Measurements from ENCODE around the gene PLD1. TPM values are rescaled to one million over a fixed set of nuclear protein-coding genes. Genes with fewer than 3 reads are reported as not detected.
"Not testable (repeated sequence)": the region's sequence is repeated elsewhere in the genome, so short reads cannot be mapped to it uniquely, and the experiment has no call there.

The PLD1 gene
- total RNA-seq, 1 donor from 2014 or later = 734 TPM

DNA sequence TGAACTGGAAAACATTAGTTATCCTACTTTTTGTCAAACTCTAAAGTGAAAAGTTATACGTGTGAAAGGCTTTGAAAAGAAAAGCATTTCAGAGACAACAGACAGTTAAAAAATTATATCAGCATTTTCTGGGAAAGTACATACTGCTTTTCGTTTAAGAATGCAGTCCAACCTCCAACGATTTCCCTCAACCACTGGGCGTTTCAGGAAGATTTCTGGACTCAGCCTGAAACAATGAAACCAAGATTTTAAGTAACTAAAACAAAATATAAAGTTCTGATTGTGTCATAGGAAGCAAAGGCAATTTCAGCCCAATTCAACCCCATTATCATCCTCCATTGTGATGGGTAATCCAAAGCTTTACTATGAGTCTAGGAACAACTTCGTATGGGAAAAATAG, 110.7 kb downstream of the PLD1 start:
- DNase-seq (ENCODE audit: low spot score) = no peak

DNA sequence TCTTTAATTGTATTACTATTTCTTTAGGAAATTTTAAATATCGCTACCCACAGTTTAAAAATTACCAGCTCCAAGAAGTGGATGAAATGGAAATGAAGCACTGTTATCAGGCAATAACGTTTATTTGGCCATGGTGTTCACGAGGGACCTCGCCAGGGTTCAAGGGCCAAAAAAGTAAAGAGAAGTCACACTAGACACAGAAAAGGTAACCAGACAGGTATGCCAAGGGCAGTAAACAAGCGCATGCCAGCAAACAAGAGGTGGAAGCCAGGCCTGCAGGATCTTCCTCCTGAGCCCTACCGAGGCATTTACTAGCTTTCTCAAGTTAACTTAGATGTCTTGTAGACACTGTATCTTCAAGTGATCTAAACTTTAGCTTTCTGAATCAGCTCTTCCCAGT, 113.5 kb downstream of the PLD1 start:
- DNase-seq (ENCODE audit: low spot score) = no peak

DNA sequence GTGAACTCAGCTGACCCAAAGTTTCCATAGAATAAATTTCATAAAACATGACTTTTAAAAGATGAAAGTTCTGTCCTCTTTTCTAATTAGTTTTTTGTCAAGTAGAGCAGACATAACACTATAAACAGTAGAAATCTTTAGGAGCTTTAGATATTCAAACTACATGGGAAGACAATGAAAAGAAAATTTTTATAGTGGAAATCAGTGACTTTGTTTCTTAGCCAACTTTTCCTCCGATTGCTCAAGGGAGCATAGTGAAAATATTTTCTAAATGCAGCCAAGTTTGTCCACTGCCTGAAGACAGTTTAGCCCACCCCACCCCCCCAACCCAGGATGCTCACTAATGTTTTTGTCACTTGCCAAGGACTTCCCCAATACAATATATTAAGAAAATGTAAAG, 114.9 kb downstream of the PLD1 start:
- no peak for DNase-seq (ENCODE audit: low spot score)

DNA sequence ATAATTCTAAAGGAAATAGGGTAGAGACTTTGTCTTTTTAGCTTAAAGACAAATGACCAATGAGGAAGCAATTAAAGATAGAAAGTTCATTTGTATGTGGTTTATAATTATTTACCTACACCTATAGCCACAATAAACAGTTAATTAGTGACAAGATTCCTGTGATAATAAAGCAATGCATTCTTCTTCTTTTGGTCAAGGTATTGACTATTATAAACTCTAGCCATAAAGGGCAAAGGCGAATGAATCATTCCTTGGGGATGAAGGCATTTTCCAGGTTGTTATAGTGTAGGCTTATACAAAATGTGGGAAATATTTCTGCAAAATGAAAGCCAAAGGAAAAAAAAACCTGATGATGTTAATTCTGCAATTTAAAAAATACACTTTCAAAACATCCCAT, 115.4 kb downstream of the PLD1 start:
- DNase-seq (ENCODE audit: low spot score) = no peak

DNA sequence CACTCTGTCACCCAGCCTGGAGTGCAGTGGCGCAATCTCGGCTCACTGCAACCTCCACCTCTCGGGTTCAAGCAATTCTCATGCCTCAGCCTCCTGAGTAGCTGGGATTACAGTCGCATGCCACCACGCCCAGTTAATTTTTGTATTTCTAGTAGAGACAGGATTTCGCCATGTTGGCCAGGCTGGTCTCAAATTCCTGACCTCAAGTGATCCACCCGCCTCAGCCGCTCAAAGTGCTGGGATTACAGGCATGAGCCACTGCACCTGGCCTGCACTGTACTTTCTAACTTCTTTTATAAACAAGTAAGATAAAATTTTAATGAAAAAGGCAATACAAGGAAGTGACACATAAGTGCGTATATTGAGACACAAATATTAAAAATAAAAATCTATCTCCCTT, 117.7 kb downstream of the PLD1 start:
- DNase-seq (ENCODE audit: low spot score) = not testable (repeated sequence)

DNA sequence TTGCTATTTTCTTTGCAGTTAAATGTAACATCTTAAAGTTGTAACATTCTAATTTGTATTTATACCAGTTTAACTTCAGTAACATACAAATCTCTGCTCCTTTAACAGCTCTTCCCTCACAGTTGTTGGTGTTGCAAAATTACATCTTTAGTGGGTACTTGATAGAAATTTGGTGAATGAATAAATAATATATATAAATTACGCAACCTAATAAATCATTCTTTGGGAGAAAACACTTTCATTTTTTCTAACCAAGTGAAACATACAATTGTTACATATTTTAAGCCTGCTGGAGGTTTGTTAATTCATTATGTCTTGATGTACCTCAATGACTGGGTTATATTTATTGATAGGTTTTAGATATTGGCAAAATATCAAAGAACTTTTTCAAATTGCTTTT, 118.8 kb downstream of the PLD1 start:
- DNase-seq (ENCODE audit: low spot score) = no peak

DNA sequence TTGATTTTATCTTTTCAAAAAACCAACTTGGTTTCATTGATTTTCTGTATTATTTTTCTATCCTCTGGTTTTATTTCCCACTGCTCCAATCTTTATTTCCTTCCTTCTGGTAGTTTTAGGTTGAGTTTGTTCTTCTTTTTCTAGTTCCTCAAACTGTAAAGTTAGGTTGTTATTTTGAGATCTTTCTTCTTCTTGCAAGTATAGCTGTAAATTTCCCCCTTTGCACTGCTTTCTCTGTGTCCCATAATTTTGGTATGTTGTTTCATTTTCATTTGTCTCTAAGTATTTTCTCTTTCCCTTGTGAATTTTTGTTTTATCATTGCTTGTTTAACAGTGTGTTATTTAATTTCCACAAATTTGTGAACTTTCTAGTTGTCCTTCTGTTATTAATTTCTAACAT, 120.0 kb downstream of the PLD1 start:
- no peak for DNase-seq (ENCODE audit: low spot score)

DNA sequence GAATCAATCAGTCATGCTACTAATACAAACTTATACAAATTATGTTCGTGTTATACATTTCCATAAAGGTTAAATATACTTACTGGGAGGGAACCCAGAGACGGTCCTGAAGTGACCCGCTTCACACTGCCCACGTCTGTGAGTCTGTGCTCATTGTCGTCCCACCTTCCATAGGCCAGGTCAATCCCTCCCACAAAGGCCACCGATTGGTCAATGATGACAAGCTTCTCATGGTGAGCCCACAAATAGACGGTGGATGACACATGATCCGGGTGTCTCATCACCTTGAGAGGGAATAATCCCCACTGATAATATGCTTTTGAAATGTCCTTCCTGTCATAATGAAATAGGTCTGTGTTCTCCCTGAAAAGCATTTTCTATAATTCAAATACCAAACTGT, 121.7 kb downstream of the PLD1 start:
- no peak for DNase-seq (ENCODE audit: low spot score)

DNA sequence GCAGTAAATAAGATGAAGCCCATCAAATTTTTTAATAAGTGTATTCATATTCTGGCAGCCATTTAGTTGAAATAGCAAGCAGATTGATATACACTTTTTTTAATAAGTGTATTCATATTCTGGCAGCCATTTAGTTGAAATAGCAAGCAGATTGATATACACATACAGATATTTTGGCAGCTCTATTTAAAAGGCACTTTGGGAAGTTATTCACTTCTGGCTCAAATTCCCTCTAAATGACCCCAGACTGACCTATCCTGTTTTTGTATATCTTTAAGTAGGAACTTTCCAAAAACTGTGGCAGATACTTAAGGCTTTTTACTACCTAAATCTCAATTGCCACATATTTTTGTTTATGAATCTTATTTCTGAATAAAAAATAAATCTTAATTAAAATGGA, 122.3 kb downstream of the PLD1 start:
- no peak for DNase-seq (ENCODE audit: low spot score)

DNA sequence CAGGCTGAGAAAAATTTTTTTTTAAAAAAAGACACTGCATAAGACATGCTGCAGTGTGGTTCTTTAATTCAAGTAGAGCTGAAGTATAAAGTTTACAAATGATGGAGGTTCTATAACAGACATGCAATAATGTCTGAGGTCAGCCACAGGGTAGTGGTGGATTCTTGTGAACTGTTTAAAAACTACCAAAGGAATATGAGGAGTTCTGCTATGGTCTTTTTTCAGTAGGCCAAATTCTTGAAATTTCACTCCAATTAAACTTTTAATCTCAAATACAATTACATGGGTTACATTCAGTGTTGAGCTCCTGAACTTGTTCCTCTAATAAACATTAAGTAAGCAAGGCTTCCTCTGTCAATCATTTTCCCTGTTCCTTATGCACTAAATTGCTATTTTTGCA, 122.7 kb downstream of the PLD1 start:
- no peak for DNase-seq (ENCODE audit: low spot score)

DNA sequence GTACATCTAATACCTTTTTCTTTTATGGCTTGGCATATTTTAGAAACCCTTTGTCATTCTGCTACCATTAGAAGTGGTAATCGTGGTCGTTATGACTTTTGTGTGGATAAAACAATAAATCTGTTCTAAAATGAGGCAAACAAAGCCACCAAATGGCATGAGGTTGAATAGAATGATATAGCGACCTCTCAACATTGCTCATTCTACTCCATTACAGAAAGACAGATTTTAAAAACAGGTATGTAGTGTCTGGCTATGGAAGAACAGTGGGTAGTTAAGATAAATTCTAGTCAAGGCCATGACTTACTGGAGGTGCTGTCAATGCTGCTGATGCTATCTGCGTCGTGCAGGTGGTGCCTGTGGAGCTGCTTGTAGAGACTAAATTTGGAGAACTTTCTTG, 123.2 kb downstream of the PLD1 start:
- no peak for DNase-seq (ENCODE audit: low spot score)

DNA sequence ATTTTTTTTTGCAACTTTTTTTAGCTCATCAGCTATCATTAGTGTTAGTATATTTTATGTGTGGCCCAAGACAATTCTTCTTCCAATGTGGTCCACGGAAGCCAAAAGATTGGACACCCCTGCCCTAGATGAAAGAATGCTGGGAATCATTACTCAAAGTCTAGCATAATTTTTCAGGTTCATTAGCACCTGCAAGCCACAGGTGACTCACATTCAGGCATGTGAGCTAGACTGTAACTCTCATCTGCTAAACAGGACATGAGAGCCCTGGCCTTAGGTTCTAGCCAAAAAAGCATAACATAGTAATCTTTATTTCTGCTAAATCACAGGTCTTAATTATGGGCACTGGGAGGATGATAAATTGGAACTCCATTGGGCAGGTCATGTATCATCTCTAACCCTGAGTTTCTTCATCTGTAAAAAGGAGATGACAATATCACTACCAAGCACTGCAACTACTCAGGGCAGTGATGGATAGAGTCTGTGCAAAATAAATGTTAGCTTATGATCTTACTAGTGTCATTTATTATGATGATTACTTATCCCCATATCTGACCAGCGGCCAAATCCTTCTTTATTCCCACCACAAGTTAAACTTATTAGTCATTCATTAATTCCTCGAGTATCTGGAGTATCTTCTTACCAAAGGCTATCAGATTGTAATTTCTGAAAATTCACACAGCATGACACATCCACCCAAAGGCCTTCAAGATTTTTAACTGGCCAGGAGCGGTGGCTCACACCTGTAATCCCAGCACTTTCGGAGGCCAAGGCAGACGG, 125.0 kb downstream of the PLD1 start:
- DNase-seq (ENCODE audit: low spot score) = no peak

DNA sequence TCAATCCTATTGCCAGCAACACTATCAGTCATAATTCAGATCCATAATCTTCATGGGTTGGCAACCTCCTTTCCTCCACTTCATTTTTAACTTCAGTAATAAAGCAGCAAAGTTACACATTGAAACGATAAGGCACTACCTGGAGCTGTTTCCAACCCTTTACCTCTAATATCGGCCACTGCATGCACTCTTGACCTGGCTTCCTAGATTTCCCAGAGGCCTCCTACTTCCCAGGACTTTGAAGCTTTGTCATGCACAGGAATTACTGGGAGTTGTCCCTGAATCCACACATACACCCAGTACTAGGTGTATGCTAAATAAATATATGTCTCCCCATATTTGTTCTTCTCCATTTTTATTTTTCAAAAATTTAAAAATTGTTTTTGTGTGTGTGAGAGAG, 126.1 kb downstream of the PLD1 start:
- DNase-seq (ENCODE audit: low spot score) = no peak

DNA sequence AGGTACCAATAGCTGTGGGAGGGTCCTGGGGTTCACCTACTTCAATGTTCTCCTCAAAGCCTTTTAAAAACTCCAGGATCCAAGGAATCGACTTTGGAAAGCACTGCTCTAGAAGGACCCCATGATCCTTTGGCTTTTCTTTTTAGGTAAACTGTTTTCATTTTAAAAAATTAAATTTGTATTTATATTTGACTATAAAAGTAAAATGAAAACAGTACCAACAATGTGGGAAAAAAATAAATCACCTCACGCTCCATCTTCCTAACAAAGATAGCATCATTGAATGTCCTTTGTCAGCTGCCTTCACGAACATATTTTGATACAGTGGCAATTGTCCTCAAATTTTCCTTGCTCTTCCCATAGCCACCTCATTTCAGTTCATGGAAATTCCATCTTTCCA, 127.5 kb downstream of the PLD1 start:
- no peak for DNase-seq (ENCODE audit: low spot score)

DNA sequence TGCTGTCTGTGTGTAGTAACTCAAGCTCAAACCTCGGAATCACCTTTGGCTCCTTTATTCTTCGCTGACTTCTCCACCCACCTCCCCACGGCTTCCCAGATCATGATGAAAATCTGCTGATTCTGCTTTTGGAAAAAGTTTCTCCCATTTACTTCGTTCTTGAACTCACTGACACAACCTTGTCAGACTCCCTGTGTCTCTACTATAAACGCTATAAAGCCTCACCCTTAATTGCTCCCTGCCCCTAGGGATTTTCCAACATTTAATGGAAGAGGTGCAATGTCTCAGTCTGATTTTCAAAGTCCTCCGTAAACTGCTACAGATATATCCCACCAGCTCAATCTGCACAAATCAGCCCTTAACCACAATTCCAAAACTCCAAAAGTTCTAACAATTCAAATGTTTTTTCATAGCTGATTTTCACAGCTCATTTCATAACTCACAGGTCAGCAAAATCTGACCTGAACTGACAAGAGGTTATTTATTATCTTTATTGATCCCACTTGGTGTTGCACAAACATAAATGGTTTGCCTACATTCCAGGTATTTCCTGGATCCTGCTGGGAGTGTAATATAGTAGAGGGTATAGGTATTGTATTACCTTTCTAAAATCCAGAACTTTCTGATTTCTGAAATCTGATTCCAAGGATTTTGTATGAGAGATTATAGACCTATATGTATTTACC, 129.4 kb downstream of the PLD1 start:
- DNase-seq (ENCODE audit: low spot score) = no peak

DNA sequence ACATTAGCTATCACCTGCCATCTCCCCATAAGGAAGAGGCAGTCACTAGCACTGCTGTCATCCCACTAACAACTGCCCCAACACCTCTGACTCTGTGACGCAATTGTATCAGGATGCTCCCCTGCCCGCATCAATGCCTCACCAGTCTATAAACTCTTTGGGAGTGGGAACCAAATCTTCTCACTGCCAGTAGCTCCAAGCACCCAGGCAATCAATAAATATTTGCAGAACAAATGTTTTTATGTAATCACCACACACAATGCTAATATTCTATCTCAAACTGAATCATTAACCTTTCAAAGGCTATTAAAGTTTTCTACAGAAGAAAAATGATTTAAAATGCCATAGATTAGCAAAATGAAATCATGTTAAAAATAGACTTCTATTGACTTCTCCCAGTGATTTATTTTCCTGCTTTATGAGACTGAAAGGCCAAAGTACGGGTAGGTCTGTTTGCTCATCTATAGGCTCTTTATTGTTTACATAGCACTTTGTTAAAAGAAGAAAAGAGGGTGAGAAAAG, 131.3 kb downstream of the PLD1 start:
- peak; percentile 63 for DNase-seq (ENCODE audit: low spot score)

DNA sequence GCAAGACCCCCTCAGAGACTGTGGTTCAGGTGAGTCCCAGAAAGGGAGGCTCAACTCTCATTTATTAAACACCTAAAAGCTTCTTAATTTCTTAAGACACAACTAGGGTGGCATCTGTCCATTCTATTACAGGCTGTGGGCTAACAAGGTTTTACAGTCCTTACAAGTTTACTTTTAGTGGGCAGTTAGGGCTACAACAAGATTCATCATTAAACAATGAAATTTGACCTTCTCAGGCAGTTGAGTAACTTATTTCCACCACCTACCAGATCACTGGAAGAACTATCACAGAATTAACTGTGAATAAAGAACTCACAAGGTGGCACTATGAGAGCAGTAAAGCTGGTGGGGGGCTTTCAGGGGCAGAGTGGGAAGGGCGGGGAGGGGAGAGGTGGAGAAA, 132.6 kb downstream of the PLD1 start:
- DNase-seq (ENCODE audit: low spot score) = no peak

DNA sequence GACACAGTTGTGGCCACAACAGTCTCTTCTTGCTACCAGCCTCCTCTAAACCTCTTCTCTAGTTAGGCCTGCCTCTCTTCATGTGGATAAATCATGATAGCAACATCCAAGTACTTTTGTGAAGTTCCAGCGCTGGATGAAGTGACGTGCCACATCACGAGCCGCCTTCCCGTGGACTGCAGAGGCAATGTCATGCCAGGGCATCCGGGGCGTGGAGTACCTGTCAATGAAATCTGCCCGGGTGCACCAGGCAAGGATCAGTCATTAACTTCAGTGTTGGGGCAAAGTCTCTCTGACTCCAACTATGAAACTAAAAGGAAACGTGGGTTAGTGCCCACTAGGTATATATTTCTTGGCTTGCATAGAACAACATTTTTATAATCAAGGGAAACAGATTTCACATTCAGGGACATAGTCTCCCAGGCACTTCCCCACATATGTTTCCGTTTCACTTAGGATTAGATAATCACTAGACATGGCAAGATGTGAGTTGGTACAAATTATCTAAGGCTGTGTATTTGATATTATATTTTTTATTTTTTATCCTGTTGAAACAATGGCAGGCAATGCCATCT, 133.6 kb downstream of the PLD1 start:
- DNase-seq (ENCODE audit: low spot score) = peak; percentile 87

DNA sequence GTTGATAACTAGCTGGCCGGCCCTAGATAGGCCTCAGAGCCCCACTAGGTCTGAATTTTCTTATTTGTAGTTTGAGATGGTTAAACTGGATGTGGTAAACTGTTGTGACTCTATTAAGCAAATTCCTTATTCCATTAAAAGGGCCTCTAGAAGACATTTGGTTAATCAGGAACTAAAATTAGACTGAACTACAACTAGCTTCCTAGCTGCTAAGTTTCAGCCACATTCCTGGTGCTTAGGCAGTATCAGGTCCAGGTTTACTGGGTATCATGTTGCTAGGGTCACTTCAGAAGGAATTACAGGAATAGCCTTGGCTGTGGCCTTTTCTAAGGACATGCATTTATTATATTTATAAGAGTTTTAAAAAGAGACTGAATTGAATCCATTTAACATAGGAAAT, 136.3 kb downstream of the PLD1 start:
- no peak for DNase-seq (ENCODE audit: low spot score)

DNA sequence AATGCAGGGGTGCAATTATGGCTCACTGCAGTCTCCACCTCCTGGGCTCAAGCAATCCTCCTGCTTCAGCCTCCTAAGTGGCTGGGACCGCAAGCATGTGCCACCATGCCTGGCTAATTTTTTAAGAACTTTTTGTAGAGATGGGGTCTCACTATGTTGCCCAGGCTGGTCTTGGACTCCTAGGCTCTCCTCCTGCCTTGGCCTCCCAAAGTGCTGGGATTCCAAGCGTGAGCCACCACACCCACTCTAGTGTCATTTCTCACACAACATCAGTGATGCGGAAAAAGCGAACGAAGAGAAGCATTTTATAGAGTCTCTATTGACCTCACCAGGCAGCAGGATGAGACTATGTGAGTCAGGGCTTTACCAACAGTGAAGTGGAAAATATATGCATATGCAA, 137.7 kb downstream of the PLD1 start:
- DNase-seq (ENCODE audit: low spot score) = no peak

DNA sequence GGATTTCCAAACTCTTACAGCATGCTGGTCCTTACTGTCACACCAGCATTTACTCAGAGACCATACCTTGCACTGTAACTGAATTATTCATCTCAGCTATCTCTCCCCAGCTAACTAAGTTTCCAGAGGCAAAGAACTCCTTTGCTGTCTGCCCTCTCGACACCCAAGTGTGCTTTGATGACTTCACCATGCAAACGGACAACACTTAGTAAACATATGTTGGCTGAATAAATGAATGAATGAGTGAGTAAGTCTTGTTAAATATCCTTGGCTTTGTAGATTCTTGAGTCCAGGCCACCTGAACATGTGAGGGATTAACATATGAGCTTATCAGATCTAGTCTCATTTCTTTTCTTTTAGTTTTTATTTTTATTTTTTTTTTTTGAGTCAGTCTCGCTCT, 138.2 kb downstream of the PLD1 start:
- no peak for DNase-seq (ENCODE audit: low spot score)

DNA sequence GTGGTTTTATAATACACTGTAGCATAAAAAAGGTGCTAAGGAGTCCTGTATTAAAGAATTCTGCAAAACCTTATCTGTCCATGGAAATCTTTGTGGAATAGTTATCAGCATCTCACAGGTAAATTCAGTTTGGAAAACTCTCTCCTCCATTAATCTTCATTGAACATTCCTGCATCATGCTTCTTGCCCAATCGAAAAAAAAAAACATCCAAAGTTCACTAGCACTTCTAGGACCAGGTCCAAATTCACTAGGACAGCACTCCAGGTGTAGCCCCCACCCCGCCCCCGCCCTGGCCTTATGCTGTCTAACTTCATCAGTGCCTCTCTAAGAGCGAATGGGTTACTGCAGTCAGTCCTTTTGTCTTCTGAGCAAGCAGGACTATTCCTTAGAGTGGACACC, 138.6 kb downstream of the PLD1 start:
- no peak for DNase-seq (ENCODE audit: low spot score)

DNA sequence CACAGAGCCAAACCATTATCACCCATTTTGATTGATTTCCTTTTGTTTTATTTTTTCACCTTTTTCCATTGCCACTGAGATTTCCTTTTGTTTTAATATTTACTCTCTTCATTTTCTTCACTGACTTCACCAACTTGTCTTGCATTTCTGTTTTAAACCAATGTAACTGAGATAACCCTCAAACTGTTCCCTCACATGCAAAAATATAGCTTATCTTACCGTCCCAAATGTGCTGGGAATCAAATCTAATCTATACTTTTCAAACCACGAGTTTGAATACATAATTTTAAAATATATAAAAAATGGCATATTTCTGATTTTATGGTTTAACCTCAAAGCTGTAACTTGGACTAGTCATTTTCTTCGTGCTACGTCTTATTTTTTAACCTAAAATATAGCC, 143.8 kb downstream of the PLD1 start:
- no peak for DNase-seq (ENCODE audit: low spot score)
